Body of pancreas (tissue), 4 donors: ENCODE results near the gene NAT9.

Source experiments
- CTCF ChIP-seq, 7 experiments: fragments of 450-650 bp in 4 of 7; fragments of 200-600 bp in 3 of 7; sonication (generic) in 3 of 7; IDR thresholded peaks; one replicate each; pipeline ENCODE4 v1.5.1; 2016 to 2019; ENCODE audit warnings: antibody characterized with exemption in 7 of 7
- POLR2A ChIP-seq, 3 donors: fragments of 450-650 bp; IDR thresholded peaks; one replicate each; pipeline ENCODE4 v1.6.1; 2016; ENCODE audit warnings: antibody characterized with exemption in 3 of 3, mild to moderate bottlenecking in 2 of 3

GRCh38 chr17:74766413-74766812 lies 9.7 kb downstream of the NAT9 start:
- TF ChIP-seq POLR2A (IDR thresholded peaks at IDR 0.05) (no peak), CTCF (IDR thresholded peaks at IDR 0.05) (no peak)
